ENCODE data around the gene CLNK.

Gene CLNK

DNA sequence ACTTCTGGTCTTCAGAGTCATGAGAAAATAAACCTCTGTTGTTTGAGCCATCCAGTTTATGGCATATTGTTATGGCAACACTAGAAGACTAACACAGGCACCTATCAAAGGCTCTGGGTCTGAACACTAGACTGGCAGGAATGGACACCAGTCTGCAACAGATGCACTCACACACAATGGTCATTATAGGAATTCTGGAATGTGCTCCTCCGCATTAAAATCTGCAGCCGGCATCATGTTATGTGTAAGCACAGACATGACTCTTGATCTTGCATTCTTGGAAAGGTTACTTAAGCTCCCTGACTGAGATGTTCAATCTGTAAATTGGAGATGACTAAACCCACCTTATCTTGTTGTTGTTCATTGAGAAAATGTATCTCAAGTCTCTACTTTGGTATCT is 115.1 kb downstream of the CLNK start:
- DNase-seq: no peak

DNA sequence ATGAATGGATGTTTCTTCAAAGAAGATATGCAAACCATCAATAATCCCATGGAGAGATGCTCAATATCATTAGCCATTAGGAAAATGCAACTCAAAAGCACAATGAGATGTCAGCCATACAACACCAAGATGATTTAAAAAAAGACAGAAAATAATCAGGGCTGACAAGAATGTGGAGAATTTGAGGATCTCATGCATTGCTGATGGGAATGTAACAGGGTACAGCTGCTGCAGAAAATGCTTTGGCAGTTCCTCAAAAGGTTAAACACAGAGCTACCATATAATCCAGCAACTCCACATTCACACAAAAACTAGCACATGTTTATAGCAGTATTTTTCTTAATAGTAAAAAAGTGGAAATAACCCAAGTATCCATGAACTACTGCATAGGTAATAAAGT is 116.8 kb downstream of the CLNK start:
- DNase-seq: no peak

DNA sequence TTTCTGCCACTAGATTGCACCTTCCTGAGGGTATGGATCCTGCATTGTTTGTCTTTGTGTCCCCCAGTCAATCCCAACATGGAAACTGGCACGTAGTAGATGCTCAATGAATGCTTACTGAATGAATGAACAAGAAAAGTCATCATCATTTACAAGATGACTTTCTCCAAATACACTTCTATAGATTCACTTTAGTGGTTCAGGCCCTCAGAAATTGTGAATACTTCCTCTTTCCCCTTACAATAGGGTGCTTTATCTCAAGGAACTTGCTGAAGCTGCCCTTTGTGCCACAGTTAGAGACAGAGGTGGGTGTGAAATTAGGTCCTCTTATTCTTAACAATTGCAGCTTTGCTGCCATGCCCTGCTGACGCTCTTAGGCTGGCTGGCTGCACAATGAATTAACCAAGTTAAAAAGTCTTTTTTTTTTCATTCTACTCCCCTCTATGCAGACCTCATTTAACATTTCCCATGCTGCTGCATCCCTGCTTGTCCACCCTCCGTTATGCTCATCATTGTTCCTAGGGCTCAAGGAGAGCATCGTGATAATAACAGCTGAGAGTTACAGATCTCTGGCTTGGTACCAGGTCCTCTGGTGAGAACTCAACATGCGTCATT is 119.3 kb downstream of the CLNK start:
- no peak for DNase-seq

DNA sequence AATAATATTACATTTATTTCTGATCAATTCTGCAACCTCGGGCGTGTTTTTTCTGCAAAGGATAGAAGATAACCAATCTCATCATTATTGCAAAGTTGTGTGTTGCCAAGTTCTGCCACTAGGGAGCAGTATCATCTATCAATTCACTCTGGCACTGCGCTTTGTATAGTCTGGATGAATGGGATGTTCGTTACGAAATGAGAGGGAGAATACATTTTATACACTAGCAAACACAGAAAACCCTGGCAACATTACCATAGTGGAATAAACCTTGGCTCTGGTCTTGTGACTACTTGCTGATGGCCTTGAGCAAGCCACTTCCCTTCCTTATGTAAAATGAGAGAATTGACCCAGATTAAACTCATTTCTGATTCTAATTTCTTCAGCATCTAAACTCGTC is 129.9 kb downstream of the CLNK start:
- DNase-seq: peak; percentile 59

DNA sequence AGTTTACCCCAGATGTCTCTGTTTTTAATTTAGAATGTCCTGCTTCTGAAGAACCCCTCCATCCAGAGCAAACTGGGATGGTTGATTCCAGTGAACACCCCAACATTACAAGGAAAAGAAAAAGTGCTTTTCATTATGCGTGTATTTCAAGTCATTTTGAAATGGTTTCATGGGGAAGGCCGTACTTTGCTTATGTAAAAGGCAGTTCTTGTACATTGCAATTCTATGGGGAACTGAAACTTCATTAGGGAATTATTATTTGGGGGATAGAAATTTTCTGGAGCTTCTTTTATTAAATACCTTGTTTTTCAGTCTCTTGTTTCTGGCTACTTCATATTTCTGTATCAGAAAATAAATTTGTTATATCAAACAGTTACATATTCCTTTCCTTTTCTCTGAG is 130.4 kb downstream of the CLNK start:
- DNase-seq: no peak

DNA sequence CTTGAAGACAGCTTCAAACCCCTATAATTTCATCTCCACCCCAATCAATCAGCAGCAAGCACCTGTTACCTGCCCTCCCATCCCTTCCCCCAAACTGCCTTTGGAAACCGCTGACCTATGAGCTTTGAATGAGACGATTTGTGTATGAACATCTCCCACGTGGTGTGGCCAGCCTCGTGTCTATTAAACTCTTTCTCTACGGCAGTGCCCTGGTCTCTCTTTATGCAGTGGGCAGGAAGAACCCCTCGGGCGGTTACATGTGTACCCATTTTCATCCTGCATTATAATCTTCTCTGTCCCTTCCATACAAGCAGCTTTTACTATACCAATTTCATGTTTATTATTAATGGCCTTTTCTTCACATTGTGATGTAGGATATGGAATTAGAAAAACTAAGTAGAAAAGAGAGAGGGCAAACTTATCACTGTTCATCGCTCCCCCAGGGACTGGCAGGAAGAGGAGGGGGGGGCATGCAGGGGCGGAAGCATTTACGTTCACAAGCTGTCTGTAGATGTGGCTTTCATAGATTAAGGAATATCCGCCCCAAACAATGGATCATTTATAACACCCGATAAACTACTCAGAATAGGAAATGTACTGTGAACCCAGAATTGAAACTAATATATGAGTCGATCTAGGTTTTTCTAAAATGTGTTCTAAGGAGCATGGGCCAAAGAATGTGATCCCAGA is 131.8 kb downstream of the CLNK start:
- no peak for DNase-seq

DNA sequence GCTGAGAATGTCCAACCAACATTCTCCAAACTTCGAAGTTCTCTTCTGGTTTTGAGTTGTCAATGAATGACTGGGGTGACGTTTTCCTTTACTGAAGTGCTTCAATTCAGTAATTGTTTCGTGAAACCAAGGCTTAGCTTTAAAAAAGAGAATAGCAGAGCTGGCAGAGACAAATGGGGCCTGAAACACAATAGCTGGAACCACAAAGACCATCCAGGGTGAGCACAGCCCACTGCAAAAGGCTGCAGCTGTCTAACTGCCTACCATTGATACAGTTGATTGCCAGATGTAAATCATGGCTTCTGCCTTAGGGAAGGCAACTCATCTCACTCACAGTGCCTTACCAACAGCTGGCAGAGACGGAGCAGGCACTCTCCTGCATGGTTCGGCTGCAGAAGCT is 148.7 kb downstream of the CLNK start:
- no peak for DNase-seq

DNA sequence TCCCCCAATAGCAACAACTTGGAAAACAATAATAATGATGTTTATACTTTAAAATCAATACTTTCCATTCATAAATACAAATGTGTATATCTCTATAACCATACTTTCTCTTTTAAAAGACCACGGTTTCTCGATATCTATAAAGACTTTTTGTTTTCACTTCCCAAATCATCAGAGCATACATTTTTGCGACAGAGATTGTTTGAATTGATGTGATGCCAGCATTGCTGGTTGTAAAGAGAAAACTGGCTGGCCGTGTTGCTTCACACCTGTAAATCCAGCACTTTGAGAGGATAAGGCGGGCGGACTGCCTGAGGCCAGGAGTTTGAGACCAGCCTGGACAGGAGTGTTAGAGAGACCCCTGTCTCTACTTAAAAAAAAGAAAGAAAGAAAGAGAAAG is 149.7 kb downstream of the CLNK start:
- no peak for DNase-seq

DNA sequence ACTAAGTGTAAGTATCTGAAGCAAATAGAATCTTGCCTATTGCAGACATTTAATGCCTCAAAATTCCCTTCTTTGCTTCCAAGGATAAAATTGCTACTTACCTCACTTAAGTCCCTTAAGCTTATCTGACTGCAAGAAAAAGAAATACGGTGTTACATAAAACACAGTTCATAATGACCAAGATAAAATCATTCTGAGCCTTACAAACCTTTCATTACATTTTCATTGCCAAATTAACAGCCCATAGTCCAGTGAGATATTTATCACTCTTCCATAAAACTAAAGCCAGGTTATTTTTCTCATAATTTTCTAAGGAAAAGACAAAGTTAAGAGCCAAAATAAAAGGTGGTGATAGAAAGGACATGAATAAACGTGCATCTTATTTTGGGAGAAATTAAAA is 152.4 kb downstream of the CLNK start:
- no peak for DNase-seq

DNA sequence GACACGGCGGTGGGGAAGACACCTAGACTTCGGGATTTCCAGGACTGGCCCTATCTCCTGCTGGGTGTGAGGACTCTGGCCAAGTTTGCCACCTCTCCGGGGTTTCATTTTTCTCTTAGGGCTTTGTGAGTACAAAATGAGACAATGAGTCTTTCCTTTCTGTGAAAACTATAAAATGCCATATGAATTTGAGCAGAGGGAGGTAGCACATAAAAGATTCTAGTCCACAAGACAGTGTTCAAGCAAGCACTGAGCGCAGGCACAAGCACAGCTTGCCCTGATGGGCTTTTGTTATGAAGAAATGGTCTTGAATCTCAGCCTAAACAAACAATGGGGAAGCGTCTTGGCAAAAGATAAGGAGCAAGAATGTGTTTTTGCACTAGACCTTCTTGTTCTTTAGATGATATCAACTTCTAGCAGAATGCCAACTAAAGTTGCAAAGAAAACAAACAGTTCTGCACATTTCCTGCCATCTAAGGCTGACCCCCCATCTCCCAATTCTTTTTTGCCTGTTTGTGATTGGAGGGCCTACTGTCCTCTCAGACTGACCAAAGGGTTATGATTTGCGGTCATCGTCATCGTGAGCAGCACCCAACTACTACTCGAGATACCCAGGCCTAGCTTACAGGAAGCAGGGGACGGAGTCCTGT is 154.3 kb downstream of the CLNK start:
- peak; percentile 45 for DNase-seq

DNA sequence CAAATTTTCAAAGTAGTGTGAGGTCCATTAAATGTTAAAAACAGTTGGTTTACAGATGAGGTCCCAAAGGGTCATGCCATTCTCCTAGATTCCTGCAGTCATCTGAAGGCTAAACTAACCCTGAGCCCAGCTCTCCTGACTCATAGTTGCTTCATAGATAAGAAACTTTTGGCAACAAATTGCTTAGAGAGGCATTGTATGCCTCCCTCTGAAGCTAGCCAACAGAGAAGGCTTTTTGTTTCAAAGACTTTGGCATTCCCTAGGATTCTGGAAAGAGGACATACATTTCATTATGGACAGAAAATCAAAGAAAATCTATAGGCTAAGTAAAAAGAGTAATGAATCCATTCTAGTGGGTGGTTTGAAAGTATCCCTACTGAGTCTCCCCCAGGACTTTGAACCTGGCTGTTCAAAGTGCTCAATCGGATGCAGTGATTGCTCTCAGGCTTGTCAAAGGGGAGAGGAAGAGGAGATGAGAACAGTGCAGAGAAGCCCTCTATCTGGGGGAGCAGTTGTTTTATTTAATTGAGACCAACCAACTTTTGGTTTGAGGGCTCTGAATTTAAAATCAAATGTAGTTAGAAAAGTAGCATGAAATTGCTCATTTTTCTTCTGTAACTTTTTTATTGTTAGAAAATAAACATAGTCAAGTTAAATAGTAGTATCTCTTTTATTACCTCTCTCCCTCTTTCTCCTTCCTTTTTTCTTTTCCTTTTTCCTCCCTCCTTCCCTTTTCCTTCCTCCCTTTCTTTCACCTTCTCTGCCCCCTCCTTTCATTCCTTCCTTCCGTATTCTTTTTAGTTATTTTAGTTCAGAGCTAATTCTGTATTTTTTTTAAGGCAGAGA is 155.1 kb downstream of the CLNK start:
- no peak for DNase-seq

DNA sequence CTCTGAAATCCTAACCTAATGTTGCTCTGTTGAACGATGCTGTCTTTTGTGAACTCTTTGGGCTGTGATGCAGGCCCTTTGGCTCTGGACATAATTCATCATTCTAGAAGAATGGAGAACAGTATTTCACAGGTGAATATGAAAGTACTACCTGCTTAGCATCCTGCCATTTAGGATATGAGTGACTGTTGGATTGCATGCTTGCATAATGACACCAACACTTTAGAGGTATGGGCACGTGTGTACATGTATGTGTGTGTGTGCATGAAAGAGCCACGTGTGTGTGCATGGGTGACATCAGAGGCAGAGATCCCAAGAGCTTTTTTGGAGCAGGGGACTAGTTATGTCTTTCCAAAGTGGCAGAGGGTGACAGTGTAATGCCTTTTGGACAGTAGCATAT is 157.1 kb downstream of the CLNK start:
- no peak for DNase-seq

DNA sequence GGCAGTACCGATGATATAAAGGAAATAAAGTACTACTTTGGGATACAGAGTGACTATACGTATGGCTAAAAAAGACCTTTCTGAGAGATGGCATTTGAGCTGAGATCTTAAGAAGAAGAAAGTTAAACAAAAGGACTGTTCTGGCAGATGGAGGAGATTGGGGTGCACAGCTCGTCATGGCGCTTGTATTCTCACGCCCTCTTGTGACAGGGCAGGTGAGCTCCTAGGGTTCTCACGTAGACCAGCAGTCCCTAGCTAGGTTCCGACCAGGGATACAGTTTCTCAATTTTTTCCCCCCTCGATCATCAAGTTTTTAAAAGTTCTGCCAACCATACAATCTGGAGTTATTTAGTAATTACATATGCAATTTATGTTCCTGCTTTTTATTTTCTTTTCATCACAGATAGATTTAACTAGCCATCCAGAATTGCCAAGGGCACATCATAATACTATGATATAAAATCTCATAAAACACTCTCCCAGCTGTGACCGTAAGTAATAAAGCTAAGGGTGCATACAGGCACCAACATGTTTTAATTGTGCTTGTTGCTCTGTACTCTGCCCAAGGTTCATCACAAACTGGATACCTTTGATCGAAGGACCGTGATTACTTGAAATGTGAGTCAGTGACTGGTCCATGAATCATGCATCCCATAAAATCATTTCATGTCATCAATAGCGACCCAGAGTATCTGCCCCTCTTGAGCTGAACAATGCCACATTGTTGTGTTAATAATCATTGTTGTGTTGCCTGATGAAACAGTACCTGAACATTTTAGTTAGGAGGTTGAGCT is 157.9 kb downstream of the CLNK start:
- no peak for DNase-seq

DNA sequence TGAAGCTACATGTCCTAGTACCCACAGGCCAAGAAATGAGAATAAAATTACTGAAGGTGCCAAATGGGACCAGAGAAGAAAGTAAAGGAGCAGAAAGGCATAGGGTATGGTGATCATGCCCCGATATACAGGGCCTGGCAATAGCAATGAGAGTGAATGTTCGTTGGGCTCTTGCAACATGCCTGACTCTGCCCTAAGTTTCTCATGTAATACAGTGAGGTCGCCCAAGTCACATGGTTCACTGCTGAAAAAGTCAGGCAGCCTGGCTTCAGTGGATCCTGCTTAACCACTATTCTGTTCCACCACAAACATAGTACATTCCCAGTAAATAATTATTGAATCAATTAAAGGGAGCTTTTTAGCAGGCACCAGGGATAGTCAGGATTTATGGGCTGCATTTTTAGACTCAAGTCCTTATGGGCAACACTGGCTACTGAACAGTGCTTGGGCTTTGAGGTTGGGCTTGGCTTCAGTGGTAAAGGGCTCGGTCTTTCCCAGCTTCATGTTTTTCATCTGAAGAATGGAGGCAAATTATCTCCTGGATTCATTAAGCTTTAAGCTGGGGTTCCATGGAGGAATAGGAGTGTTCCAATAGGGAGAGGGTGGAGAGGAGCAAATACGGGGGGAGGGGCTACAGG is 160.3 kb downstream of the CLNK start:
- DNase-seq: no peak

DNA sequence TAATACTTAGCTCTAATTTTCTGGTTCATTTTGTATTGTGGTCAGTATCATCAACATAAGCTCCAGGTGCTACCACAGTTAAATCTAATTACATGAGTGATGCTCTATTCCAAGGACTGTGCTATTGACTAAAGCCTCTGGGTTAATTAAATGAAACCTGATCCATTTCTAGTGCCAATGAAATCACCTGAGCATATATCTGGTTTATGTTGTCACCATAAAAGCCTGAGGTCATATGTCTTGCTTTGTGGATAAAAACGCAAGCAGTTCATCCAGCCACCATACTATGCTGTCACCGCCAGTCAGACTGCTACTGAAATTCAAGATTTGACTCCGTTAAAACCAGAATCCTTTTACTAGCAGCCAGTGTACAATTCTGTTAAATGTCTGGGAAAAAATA is 163.1 kb downstream of the CLNK start:
- peak; percentile 90 for DNase-seq

DNA sequence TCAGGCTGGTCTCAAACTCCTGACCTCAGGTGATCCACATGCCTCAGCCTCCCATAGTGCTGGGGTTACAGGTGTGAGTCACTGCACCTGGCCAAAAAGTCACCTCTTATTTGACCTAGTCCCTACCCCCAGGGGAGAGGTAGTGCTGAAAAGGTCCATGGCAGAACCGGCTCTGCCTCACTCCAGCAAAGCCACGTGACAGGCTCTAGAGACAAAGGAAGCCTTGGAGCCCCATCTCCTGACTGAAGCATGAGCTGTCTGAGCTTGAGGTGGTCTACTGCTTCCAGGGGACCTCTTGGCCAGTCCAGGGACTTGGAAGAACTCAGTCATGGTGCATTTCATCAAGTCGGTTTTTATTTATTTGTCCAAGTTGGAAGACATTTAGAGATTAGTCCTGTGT is 174.8 kb downstream of the CLNK start:
- no peak for DNase-seq

DNA sequence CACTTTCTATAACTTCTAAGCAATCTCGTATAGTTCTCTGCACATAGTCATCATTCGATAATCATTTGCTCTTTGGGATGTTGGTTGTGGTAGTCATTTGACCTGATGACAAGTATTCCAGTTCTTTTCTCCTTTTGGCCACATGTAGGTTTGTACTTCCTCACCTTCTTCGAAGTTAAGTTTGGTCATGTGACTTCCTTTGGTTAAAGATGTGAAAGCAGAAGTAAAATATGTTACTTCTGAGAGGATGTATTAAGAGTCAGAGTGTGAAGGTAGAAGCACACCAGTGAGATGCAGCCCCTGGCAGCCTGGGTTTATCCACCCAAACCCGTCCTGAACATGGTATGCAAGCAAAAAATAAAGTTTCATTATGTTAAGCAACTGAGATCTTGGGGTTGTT is 178.5 kb downstream of the CLNK start:
- DNase-seq: no peak

DNA sequence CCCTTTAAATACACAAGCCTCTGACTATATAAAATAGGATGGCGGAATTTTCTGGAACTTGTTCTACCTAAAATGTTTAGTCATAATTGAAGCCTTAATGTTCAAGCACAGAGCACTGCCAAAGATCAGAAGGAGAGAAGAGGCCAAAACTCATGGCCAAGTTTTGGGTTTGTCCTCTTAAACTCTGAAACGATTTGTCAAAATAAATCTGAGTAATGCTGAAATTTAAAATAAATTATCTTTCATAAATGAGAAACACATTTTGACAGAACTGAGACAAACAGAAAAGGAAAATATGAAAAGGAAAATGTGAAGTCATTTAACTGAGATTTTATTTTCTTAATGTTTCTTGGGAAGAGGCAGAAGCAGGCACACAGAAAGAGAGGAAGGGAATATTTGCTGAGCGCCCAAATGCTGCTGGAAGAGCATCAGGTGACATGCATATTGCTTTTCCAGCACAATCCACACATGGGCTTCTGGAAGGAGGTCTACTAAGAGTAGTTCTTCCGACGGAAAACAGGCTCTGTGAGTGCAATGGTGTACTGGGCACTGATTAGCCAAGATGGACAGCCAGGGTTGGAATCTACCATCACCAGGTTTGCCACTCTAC is 179.9 kb downstream of the CLNK start:
- DNase-seq: no peak

DNA sequence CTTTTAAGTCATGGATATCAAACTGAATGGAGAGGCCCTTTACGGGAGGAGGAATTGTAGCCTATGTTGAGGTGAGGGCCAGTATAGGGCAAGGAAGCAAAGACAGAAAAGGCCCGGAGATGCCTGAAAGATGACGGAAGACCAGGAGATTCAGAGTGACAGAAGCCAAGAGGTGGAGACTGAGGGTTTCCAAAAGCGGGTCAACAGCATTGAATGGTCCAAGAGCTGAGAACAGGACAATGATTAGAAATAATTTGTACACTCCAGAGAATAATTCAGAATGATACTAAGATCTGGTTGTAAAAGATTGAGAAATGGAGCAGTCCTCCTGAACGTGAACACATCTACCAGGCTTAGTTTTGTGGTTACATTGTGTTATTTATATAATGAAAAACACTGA is 181.9 kb downstream of the CLNK start:
- DNase-seq: no peak

DNA sequence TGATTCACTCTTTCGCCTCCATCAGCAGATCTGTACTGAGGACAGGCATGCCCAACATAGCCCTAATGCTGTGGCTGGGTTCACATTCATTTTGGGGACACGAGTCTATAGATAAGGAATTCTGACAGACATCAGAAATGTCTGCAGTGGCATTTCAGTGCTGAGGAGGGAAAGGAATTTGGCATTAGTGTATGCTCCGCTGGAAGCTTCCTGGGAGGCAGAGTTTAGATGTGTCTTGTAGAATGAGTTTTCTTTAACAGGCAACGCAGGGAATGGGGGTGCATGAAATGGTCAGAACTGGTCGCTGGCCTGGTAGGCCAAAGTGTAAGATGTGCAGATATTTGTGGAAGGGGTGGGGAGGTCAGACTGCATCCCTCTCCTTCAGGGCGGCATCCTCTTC is 183.8 kb downstream of the CLNK start:
- no peak for DNase-seq

DNA sequence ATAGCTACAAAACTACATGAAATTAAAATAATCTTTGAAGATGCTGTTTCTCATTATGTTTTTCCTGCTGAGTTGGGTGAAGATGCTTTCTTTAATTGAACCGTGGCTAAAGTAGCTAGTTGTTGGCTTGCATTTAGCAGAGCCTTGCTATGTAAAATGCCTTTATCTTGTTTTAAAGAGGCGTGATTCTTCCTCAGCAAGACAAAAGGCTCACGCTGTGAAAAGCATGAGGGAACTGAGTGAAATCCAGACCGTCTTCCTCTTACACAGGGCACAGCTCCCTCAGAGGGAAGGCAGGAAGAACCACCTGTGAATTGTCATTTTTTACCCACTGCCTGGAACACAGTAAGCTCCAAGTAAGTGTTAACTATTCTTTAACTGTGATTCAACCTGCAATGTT is 188.4 kb downstream of the CLNK start:
- DNase-seq: no peak

DNA sequence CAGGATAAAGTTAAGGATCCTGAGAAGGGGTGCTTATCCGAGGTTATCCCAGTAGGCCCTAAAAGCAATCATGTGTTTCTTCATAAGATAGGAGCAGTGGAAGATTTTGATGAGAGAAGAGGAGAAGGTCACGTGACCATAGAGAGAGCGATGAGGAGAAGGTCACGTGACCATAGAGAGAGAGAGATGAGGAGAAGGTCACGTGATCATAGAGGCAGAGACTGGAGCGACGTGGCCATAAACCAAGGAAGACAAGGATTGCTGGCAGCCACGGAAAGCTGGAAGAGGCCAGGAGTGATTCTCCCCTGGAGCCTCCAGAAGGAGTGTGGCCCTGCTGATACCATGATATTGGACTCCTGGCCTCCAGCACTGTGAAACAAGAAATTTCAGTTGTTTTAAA is 188.9 kb downstream of the CLNK start:
- DNase-seq: no peak
